Central memory CD4-positive, alpha-beta T cell (primary cell): ENCODE measurements around the gene MCRS1.
"Not testable (repeated sequence)": the region's sequence is repeated elsewhere in the genome, so short reads cannot be mapped to it uniquely, and the experiment has no call there.

Experiments
- DNase-seq: peaks from one replicate; pipeline ENCODE4 v3.0.0; 2022
- total RNA-seq, 3 experiments: gene quantifications; one replicate each; lab custom pipeline; 2026; lab: John Stamatoyannopoulos, UW

The MCRS1 gene
- 60.8 to 89.6 (median 79.0) reads per million in 3 experiments for total RNA-seq

DNA sequence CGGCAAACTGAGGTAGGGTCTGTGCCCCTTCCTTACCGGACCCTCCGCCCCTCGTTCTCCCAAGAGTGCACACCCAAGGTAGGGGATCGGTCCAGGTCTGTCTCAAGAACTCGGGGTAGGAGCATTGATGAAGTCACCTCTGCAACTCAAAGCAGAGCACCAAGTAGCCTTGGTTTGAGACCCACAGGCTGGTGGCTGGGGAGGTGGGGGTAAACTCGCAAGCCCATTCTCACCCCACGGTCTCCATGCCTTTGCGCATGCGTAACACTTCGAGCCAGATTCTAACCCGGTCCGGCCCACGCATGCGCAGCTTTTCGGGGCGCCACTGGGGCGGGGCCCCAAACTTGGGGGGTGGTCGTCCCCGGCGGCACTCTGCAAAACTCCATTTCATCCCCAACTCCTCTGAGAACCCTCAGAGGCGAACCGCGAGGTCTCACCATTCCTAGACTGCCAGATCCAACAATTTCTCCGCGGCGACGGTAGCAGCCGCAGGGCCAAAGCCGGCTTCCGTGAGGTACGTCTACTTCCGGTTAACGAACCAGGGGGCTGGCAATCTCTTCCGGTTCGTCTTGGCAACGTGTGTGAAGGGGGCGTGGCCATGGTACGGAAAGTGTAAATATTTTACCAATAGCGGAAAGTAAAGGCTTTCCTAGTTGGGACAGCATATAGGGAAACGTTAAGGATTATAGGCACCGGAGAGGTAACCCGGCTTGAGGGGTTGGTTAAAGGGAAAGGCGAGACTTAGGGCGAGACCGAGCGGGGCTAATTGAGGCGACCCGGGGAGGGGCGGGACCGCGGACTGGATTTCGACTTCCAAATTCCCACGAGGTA, at the start of gene MCRS1:
TSS of gene MCRS1 (minus strand) at position 532 of the 831 bp plus-strand sequence. CDS start 1,411 bp downstream, outside the sequence.
- peak; percentile 89 for DNase-seq

GRCh38 chr12:49616533-49617219, 48.7 kb upstream of the MCRS1 start:
- no peak for DNase-seq

DNA sequence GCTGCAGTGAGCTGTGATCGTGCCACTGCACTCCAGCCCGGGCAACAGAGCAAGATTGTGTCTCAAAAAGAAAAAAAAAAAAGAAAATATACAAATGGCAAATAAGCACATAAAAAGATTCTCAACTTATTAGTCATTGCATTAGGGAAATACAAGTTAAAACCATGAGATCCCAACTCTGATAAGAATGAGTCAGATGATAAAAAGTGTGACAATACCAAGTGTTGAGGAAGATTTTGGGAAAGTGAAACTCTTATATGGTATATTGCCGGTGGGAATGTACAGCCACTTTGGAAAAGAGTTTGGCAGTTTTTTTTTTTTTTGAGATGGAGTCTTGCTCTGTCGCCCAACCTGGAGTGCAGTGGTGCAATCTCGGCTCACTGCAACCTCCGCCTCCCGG, 47.8 kb upstream of the MCRS1 start:
- DNase-seq, result no peak

GRCh38 chr12:49612210-49612609, 44.3 kb upstream of the MCRS1 start:
- DNase-seq, result no peak

GRCh38 chr12:49610785-49611184, 42.8 kb upstream of the MCRS1 start:
- not testable (repeated sequence) for DNase-seq

DNA sequence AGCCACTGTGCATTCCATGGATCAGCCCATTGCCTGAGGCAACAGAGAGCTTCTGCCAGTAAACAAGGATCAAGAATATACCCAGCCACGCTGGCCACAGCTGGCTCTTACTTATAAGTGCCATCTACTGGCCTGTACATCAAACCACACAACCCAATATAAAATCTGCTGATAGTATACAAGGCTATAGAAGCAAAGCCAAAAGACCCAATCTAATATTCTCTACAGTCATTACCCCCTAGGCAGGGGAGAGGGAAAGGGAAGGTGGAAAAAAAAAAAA, 41.9 kb upstream of the MCRS1 start:
- DNase-seq, result no peak

DNA sequence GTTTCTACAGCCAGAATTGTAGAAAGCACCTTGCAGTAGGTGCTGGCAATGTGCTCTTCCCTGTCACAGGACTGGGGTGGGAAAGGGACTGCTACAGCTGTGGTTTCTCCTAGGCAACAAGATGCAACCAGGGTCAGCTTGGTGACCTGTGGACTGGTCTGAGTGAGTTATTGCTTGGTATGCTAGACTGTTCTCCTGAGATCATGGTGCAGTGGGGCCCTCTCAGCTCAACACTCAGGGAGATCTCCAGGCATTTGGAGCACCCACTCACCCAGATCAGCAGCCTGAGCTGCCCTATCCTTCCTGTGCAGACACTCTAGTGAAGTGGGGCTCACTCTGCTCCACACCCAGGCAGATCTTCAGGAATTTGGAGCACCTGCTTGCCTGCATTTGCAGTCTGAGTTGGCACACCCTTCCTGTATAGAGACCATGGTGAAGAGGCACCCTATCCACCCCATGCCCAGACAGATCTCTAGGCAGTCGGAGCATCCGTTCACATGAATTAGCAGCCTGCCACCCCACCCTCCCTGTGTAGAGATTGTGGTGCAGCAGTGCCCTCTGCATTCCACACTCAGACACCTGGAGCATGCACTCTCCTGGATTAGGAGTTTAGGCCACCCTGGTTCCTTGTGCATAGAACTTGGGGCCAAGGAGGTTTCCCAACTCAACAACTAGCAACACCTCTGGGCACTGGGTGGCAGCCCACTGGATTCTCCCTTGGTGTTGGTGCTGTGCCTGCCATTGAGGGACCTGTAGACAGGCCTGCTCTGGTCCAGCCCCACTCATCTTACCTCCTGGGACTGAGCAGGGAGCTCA, 41.3 kb upstream of the MCRS1 start:
- no peak for DNase-seq

DNA sequence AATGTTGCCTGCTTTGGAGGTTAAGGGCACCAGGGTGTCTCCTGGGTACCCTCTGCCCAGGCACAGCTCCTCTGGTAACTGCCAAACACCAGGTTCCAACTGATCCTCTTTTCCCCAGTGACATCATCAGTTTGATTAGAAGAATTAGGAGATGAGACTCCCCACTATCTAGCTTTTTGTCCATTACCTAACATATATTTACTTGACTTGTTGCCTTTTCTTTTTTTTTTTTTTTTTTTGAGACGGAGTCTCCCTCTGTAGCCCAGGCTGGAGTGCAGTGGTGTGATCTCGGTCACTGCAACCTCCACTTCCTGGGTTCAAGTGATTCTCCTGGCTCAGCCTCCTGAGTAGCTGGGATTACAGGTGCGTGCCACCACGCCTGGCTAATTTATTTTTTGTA, 37.6 kb upstream of the MCRS1 start, which contains the start of gene FAM186B:
TSS of gene FAM186B (minus strand) at position 101 of the 400 bp plus-strand sequence. CDS start 162 bp downstream, outside the sequence.
- DNase-seq, result not testable (repeated sequence)

DNA sequence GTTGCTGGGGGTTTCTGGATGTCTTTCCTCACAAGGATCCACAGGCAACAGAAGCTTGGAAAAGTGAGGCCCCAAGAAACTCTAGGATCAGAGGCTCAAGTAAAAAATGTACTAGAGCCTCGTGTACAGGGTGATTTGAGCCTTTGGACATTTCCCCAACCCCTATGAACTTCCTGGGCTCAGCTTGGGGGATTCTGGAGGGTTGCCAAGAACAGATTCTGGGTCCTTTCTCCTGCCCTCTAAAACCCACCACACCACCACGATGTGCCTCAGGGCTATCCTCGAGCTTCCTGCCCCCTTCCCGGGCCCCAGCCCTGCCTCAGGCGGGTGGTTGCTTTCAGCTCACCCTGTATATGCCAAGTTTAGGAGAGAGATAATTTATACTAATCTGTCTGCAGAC, 36.9 kb upstream of the MCRS1 start:
- no peak for DNase-seq

DNA sequence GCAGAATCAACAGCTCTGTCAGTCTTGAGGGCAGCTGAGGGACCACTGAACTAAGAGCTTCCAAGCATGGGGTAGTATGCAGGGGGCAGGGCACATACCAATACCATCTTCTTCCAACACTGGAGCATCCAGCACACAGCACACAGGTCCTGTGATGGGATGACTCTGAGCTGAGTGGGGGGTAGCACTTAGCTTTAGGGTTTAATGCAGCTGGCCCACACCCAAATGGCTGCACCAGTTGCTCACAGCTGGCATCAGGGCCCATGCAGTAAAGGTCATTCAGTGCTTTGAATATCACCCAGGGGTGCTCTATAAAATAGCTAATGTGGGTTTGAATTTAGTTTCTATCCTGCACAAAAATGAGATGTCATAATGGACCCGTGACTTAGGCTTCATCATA, 35.8 kb upstream of the MCRS1 start:
- DNase-seq, result no peak

DNA sequence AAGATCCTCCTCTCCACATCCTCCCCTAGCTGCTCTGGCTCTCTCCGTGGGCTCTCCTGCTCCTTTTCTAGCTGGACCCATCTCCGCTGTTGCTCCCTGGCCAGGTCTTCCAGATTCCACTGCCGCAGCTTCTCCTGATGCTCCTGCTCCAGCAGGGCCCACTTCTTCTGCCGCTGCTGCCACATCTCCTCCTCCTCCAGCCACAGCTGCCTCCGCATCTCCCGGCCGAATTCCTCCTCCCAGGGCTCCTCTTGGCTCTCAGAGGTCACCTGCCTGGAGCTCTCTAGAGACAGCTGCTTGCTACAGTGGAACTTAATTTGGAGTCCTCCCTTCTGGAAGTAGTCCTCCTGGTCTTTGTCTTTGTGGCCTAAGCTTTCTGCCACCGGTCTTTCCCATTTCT, 32.0 kb upstream of the MCRS1 start:
- DNase-seq, result no peak

- DNase-seq, result no peak
Observed at GRCh38 chr12:49598527-49598926, 30.6 kb upstream of the MCRS1 start.

GRCh38 chr12:49588721-49589516, 21.0 kb upstream of the MCRS1 start:
- no peak for DNase-seq

GRCh38 chr12:49588281-49588680, 20.3 kb upstream of the MCRS1 start:
- no peak for DNase-seq

GRCh38 chr12:49587174-49587908, 19.4 kb upstream of the MCRS1 start:
- DNase-seq, result no peak

- DNase-seq, result no peak
Observed at GRCh38 chr12:49585477-49586459, 17.8 kb upstream of the MCRS1 start.

DNA sequence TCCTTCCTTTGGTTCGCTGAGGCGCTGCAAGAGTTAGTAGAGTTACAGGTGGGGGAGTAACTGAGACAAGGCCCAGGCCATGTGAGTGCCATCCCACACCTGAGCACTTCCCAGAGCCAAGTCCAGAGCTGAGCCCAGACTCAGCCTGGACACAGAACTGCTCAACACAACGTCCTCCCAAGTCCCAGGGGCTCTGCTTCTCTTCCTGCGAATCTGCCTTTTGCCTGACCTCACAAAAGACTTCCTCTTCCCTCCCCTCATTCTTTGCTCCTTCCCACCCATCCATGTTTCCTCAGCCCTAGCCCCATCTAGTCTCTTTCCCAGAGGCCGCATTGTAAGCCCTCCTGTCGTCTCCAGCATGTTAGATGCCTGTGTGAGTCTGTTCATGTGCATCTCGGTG, 16.6 kb upstream of the MCRS1 start:
- no peak for DNase-seq

- no peak for DNase-seq
Observed at GRCh38 chr12:49583366-49584094, 15.6 kb upstream of the MCRS1 start.

DNA sequence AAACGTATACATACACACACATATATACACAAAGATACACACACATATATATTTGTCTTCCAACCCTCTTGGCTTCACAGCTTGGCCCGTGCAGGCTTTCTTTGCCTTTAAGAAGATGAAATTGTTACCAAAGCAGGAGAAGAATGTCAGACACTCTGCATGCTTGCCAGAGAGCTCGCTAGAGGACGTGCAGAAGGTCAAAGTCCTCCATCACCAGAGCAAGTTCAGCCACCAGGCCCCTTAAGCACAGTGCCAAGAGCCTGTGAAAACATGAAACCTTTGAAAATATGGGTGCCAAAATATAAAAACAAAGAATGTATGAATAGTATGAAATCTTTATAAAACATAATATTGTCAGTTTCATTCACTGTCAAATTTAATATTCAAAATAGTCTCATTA, 14.9 kb upstream of the MCRS1 start:
- no peak for DNase-seq

DNA sequence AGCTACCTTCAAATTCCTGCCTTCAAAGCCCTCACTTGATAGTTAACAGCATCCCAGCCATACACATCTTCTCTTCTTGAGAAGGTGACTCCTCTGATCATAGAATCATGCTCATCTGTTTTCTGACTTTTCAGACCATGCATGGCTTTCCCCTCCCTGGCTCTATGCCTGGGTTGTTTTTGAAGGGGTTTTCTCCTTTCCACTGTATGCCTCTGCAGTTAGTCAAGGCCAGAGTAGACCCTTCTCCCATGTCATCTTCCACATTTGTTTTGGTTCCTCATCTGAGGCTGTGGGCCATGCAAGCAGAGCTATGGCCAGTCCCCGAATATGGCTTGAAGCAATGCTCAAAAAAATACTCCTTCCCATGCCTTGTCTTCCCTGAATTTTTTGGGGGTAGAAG, 14.3 kb upstream of the MCRS1 start:
- no peak for DNase-seq
